ENCODE data around the gene FOXP1. TPM values are rescaled to one million over a fixed set of nuclear protein-coding genes. Genes with fewer than 3 reads are reported as not detected.

FOXP1 gene
- total RNA-seq, 2 experiments from 2014 or later = 120 to 122 TPM

DNA sequence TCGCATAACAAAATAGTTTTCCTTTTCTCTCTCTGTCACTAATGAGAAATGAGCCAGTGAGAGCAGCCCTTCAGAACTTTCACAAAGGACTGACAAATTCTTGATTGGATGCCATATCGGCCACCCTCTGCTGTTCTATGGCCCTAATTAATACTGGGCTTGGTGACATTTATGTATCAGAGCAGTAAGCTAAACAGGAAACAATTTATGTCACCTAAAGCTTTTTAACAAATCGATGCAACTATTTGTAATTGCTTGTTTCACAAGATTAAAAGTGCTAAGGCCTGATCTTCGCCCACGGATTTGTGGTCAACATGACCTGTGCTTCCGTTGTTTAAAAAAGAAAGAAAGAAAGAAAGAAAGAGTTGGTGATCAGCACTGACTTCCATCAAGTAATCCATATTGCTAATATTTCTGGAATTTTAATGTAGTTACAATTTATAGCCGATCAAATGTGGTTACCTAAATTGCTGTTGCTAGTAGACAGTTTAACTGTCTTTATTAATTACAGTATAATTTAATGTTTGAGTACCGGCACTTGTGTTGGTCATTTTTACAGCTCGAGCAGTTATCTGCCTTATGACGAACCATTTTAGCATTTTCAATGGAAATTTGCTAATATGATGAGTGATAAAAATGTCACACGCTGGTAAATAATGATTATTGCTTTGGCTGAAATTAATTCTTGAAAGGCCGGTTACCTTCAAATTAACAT, 631.3 kb downstream of the FOXP1 start:
- ChIA-PET POLR2A (no interaction called here), CTCF (no interaction called here)
- H3K9me3 Mint-ChIP-seq (ENCODE audit: insufficient read depth) = no peaks in the 10 kb centered on the region
- H3K27me3 Mint-ChIP-seq (ENCODE audit: low read depth) = no peaks in the 10 kb centered on the region
- H3K36me3 Mint-ChIP-seq (ENCODE audit: low read depth) = peaks cover 11% of the 10 kb centered on the region
- no peak overlapping the region for H3K4me3 Mint-ChIP-seq
- no peak for DNase-seq
- no peaks in the 10 kb centered on the region for H3K4me1 Mint-ChIP-seq (ENCODE audit: low read depth)
- no peak for ATAC-seq
- no peak overlapping the region for H3K27ac Mint-ChIP-seq

DNA sequence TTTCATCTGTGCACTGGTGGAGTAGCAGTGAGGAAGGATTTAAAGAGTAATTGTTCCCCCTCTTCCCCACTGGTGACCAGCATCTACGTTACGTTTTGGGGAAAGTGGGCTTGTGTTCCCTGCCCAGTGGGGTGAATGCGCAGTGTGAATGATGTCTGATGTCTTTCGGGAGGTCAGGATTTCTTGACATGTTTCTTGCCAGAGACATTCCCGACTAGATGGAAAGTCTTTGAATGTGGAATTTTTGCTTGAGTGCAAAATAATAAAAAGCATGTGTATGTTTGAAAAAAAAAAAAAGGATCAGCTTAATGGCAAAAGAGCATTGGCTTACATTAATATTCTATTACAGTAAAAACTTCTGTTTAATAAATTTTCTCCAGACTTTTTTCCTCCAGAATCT, 632.2 kb downstream of the FOXP1 start:
- peaks cover 7% of the 10 kb centered on the region for H3K36me3 Mint-ChIP-seq (ENCODE audit: low read depth)
- H3K4me1 Mint-ChIP-seq (ENCODE audit: low read depth) = no peaks in the 10 kb centered on the region
- no peak overlapping the region for H3K4me3 Mint-ChIP-seq
- ChIA-PET POLR2A (no interaction called here), CTCF (interaction anchor here (1.2 kb wide), 1 partner anchor 10 kb away, joined by 3 read pairs; no protein-coding TSS in a partner anchor)
- H3K27me3 Mint-ChIP-seq (ENCODE audit: low read depth) = no peaks in the 10 kb centered on the region
- ATAC-seq = no peak
- H3K9me3 Mint-ChIP-seq (ENCODE audit: insufficient read depth) = no peaks in the 10 kb centered on the region
- no peak overlapping the region for H3K27ac Mint-ChIP-seq
- DNase-seq = no peak

DNA sequence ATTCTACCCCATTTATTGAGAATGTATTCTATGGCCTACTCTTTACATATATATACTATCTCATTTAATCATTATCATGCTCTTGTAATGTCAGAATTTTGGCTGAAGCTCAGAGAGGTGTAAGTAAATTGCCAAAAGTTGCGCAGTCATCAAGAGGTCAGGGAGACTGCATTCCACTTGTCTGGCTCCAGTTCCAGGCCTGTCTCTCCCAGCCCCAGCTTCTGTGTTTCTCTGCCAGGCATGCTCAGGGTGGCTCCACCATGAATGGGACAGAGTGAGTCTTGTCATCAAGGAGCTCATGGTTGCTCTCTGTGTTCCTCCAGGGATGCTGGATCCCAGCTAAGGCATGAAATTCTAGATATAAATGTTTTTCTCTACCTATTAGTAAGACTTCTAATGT, 635.9 kb downstream of the FOXP1 start:
- DNase-seq = no peak
- Mint-ChIP-seq H3K36me3 (ENCODE audit: low read depth) (no peaks in the 10 kb centered on the region), H3K9me3 (ENCODE audit: insufficient read depth) (no peaks in the 10 kb centered on the region), H3K4me1 (ENCODE audit: low read depth) (no peaks in the 10 kb centered on the region), H3K4me3 (no peak overlapping the region), H3K27ac (no peak overlapping the region), H3K27me3 (ENCODE audit: low read depth) (no peaks in the 10 kb centered on the region)
- ChIA-PET CTCF (interaction anchor here (1.4 kb wide), 1 partner anchor 37 kb away, joined by 5 read pairs; no protein-coding TSS in a partner anchor), POLR2A (no interaction called here)
- no peak for ATAC-seq

DNA sequence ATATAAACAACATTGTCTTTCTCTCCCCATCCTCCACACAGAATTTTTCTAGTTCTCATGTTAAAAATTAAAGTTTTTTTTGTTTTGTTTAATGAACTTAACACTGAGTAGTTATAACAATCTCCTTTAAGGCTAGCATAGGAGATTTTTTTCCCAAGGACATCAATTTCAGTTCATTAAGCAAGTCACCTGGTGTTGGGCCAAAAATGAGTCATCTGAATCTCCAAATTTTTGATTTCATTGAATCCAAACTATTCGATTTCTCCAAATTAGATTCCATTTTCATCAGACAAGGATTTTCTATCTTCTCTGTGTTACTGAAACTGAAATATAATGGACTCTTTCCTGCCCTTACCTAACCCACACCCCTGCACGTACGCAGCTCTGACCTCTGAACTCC, 639.6 kb downstream of the FOXP1 start:
- POLR2A ChIA-PET = no interaction called here
- ATAC-seq (no peak), DNase-seq (no peak)
- no peaks in the 10 kb centered on the region for H3K36me3 Mint-ChIP-seq (ENCODE audit: low read depth)
- no peaks in the 10 kb centered on the region for H3K4me1 Mint-ChIP-seq (ENCODE audit: low read depth)
- H3K27ac Mint-ChIP-seq = no peak overlapping the region
- peaks cover 6% of the 10 kb centered on the region for H3K27me3 Mint-ChIP-seq (ENCODE audit: low read depth)
- H3K4me3 Mint-ChIP-seq = no peak overlapping the region
- no peaks in the 10 kb centered on the region for H3K9me3 Mint-ChIP-seq (ENCODE audit: insufficient read depth)
- CTCF ChIA-PET = no interaction called here

DNA sequence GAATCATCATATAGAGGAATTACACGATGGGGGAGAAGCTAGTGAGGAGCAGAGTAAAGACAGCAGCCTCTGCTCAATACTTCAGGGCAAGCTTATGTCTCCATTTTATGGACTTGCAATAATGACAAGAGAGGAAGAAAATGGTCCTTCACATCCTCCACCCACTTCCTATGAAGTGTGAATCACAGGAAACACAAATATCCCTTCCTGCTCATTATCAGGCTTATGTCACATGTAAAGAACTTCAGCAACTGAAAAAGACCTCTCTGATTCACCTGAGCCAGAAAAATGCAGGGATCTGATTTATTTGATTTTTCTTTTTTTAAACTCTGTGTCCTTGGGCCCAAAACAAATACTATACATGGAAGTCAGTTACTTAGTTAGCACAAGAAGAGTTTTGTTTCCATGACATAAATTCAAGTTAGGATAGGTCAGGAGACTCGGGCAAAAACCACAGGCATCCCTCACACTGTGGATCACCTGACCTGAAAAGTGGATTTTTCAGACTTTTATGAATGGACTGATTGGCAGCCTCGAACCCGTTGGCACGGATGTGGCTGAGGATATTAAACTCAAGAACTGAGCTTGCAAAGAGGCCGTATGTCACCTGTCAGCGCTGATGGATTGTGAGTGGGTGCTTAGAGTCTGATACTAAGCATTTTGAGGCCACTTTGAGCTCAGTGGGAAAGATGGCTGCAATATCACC, 650.3 kb downstream of the FOXP1 start:
- Mint-ChIP-seq H3K4me1 (ENCODE audit: low read depth) (peaks cover 7% of the 10 kb centered on the region), H3K36me3 (ENCODE audit: low read depth) (no peaks in the 10 kb centered on the region), H3K27me3 (ENCODE audit: low read depth) (peaks cover 4% of the 10 kb centered on the region), H3K4me3 (no peak overlapping the region), H3K27ac (no peak overlapping the region), H3K9me3 (ENCODE audit: insufficient read depth) (no peaks in the 10 kb centered on the region)
- ChIA-PET POLR2A (interaction anchor here (0.6 kb wide), 1 partner anchor 28 kb away, joined by 3 read pairs; no protein-coding TSS in a partner anchor), CTCF (no interaction called here)
- no peak for DNase-seq
- no peak for ATAC-seq

DNA sequence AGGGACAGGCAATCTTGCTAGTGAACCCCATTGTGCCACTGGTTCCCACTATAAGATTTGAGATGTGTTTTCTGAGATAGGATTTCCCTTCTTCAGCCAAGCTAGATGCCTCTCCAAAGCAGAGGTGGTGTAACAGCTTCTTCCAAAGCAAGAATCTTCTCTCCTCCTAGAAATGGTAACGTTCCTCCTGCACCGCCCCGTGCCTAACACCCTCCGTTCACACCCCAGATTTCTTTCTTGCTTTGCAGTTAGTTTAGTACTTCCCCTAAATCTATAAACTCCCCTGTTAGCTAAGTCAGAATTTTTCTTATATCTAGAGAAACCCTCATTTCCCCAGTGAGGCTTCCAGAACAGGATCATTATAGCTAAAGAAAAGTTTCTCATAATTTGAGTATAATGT, 653.5 kb downstream of the FOXP1 start:
- DNase-seq (no peak), ATAC-seq (no peak)
- H3K27me3 Mint-ChIP-seq (ENCODE audit: low read depth) = no peaks in the 10 kb centered on the region
- CTCF ChIA-PET = no interaction called here
- POLR2A ChIA-PET = no interaction called here
- no peaks in the 10 kb centered on the region for H3K36me3 Mint-ChIP-seq (ENCODE audit: low read depth)
- peaks cover 7% of the 10 kb centered on the region for H3K4me1 Mint-ChIP-seq (ENCODE audit: low read depth)
- no peaks in the 10 kb centered on the region for H3K9me3 Mint-ChIP-seq (ENCODE audit: insufficient read depth)
- H3K27ac Mint-ChIP-seq = no peak overlapping the region
- H3K4me3 Mint-ChIP-seq = no peak overlapping the region

DNA sequence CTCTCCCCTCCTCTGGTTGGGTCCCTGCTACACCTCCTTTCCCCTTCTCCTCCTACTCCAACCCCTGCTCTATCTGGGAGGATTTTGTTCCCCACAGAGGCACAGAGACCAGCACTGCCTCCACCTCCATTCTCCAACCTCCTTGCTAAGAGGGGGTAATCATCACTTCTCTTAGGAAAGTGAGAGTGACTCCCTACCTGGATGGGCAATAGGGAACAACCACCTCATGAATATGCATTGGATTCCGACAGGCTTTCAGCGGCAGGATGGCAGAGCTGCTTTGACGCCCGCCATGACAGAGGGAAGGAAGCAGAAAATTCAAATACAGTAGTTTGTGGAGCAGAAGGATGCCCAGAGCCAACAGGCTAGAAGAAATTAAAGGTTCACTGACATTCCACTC, 656.3 kb downstream of the FOXP1 start:
- ChIA-PET CTCF (no interaction called here), POLR2A (no interaction called here)
- Mint-ChIP-seq H3K36me3 (ENCODE audit: low read depth) (peaks cover 2% of the 10 kb centered on the region), H3K27me3 (ENCODE audit: low read depth) (no peaks in the 10 kb centered on the region), H3K4me1 (ENCODE audit: low read depth) (no peaks in the 10 kb centered on the region), H3K9me3 (ENCODE audit: insufficient read depth) (peaks cover 4% of the 10 kb centered on the region), H3K27ac (no peak overlapping the region), H3K4me3 (no peak overlapping the region)
- ATAC-seq (no peak), DNase-seq (no peak)

DNA sequence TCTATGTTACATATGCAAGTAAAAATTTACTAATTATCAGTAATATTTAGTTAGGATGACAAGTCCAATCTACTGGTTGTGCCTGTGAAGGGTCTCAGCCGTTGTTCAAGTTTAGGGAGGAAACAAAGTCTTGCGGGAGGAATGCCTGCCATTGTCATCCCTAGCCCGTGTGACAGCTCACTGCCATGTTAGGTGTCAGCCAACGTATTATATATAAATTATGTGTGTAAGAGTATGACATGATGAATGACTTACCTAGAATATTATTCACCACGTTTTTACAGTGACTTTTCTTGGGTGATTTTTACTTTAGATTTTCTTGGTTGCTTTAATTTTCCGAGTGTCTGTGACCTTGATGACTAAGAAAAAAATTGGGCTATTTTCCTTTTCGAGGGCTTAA, 656.7 kb downstream of the FOXP1 start:
- Mint-ChIP-seq H3K27me3 (ENCODE audit: low read depth) (no peaks in the 10 kb centered on the region), H3K4me3 (no peak overlapping the region), H3K27ac (no peak overlapping the region), H3K4me1 (ENCODE audit: low read depth) (no peaks in the 10 kb centered on the region), H3K9me3 (ENCODE audit: insufficient read depth) (peaks cover 4% of the 10 kb centered on the region), H3K36me3 (ENCODE audit: low read depth) (peaks cover 2% of the 10 kb centered on the region)
- CTCF ChIA-PET = no interaction called here
- DNase-seq (no peak), ATAC-seq (no peak)
- POLR2A ChIA-PET = no interaction called here

DNA sequence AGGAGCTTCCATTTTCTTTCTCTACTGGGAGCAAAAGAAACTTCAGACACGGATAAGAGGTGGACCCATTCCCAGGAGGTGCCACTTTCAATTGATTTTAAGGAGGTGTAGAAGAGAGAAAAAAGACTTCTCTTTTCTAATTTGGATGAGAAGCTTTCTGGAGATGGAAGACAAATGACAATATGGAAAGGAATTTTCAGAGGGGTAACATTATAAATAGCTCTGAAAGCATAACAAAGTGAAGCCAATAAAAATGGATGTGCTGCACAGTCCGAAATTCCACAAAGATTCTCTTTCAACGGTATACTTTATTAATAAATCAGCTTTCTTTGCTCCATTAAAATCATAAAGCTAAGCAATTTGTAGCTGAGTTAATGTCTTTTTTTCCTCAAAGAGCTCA, 663.9 kb downstream of the FOXP1 start:
- Mint-ChIP-seq H3K9me3 (ENCODE audit: insufficient read depth) (peaks cover 4% of the 10 kb centered on the region), H3K27me3 (ENCODE audit: low read depth) (peaks cover 7% of the 10 kb centered on the region), H3K4me3 (no peak overlapping the region), H3K27ac (no peak overlapping the region), H3K36me3 (ENCODE audit: low read depth) (peaks cover 2% of the 10 kb centered on the region), H3K4me1 (ENCODE audit: low read depth) (no peaks in the 10 kb centered on the region)
- ChIA-PET POLR2A (interaction anchor here (0.8 kb wide), 1 partner anchor 10 kb away, joined by 3 read pairs; no protein-coding TSS in a partner anchor), CTCF (no interaction called here)
- DNase-seq (no peak), ATAC-seq (no peak)

DNA sequence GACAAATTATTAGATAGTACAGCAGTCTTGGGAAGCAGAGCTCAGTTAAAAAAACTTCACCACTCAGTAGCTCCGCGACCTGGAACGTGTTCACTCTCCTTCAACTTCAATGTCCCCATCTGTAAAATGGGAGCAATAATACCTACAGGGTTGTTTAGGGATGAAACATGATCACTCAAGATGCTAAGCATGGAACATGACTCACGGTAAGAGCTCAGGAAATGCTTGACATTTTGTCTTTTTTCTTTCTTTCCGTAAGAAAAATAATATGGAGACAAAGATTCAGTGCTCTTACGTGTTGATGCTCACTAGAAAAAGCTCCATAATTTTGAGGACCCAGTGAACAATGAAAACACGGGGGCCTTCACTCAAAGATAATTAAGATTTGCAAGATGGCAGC, 664.4 kb downstream of the FOXP1 start:
- DNase-seq (no peak), ATAC-seq (no peak)
- Mint-ChIP-seq H3K4me3 (no peak overlapping the region), H3K4me1 (ENCODE audit: low read depth) (no peaks in the 10 kb centered on the region), H3K27me3 (ENCODE audit: low read depth) (peaks cover 7% of the 10 kb centered on the region), H3K27ac (no peak overlapping the region), H3K36me3 (ENCODE audit: low read depth) (peaks cover 2% of the 10 kb centered on the region), H3K9me3 (ENCODE audit: insufficient read depth) (peaks cover 4% of the 10 kb centered on the region)
- ChIA-PET CTCF (no interaction called here), POLR2A (no interaction called here)

DNA sequence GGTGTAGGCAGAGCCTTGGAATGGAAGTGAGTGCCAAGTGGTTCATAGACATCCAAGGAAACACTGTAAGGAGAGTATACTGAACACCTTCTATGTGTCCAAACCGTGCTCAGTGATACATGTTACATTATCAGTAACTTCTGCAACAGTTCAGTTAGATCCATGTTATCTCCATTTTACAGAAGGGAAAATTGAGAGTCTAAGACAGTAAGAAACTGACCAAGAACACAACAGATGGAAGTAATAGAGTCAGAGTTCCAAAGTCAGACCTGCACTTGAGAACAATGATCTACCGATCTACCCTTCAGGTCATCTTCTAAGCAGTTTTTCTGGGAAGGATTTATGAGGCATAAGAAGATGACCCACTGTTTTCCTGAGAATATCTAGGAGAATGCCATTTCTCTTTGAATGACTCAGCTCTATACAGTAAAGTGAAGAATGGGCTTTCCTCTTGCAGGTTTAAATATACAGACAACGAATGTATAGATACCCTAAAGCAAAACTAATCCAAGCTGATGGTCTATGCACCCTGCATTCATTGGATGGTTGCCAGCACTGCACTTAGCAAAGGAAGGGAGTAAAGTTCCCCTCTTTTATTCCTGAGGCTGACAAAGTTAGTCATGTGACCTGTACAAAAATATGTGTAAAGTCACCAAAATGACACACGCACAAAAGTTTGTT, 667.0 kb downstream of the FOXP1 start:
- Mint-ChIP-seq H3K4me1 (ENCODE audit: low read depth) (no peaks in the 10 kb centered on the region), H3K27ac (no peak overlapping the region), H3K4me3 (no peak overlapping the region), H3K9me3 (ENCODE audit: insufficient read depth) (no peaks in the 10 kb centered on the region), H3K27me3 (ENCODE audit: low read depth) (peaks cover 7% of the 10 kb centered on the region), H3K36me3 (ENCODE audit: low read depth) (no peaks in the 10 kb centered on the region)
- no peak for DNase-seq
- ATAC-seq = no peak
- POLR2A ChIA-PET = interaction anchor here (0.6 kb wide), 1 partner anchor 107 kb away, joined by 5 read pairs; no protein-coding TSS in a partner anchor
- CTCF ChIA-PET = no interaction called here

DNA sequence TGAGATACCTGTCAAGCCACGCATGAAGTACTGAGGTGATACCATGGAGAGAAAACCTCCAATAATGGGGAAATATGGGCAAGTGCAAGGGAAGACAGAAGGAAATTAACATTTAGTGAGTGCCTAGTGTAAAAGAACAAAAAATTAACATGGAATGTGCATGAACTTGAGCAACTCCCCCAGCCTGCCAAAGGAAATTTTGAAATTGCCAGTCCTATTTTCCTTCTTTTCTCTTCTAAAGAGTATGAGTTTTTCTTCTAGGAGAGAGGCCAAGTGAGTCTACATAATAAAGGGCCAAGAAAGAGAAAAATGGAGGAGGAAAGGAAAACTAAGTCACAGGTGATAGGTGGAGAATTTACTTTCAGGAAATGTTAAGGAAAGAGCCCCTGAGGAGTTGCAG, 668.7 kb downstream of the FOXP1 start:
- H3K4me1 Mint-ChIP-seq (ENCODE audit: low read depth) = no peaks in the 10 kb centered on the region
- no peaks in the 10 kb centered on the region for H3K9me3 Mint-ChIP-seq (ENCODE audit: insufficient read depth)
- H3K27me3 Mint-ChIP-seq (ENCODE audit: low read depth) = peaks cover 9% of the 10 kb centered on the region
- H3K36me3 Mint-ChIP-seq (ENCODE audit: low read depth) = no peaks in the 10 kb centered on the region
- ATAC-seq (no peak), DNase-seq (no peak)
- ChIA-PET POLR2A (no interaction called here), CTCF (no interaction called here)
- no peak overlapping the region for H3K4me3 Mint-ChIP-seq
- no peak overlapping the region for H3K27ac Mint-ChIP-seq
